ENCODE data around the gene GAK.

GRCh38 chr4:978957-979701 is 47.0 kb upstream of the GAK start:
- TF ChIP-seq CTCF (optimal IDR thresholded peaks at IDR 0.05 in 1 of 3, IDR thresholded peaks at IDR 0.05 in 1 of 3, conservative IDR thresholded peaks at IDR 0.05 in 1 of 3; ENCODE audit: extremely low read depth in 1 of 3, insufficient read depth in 2 of 3, low read length in 3 of 3) (no peak), EZH2 (IDR thresholded peaks at IDR 0.05; ENCODE audit: low read length) (no peak)

All from keratinocyte (primary cell).